Measurements from ENCODE around the gene ATP5PD. TPM values are rescaled to one million over a fixed set of nuclear protein-coding genes. Genes with fewer than 3 reads are reported as not detected.

Gene ATP5PD
- total RNA-seq, 1 donor: 513 TPM

DNA sequence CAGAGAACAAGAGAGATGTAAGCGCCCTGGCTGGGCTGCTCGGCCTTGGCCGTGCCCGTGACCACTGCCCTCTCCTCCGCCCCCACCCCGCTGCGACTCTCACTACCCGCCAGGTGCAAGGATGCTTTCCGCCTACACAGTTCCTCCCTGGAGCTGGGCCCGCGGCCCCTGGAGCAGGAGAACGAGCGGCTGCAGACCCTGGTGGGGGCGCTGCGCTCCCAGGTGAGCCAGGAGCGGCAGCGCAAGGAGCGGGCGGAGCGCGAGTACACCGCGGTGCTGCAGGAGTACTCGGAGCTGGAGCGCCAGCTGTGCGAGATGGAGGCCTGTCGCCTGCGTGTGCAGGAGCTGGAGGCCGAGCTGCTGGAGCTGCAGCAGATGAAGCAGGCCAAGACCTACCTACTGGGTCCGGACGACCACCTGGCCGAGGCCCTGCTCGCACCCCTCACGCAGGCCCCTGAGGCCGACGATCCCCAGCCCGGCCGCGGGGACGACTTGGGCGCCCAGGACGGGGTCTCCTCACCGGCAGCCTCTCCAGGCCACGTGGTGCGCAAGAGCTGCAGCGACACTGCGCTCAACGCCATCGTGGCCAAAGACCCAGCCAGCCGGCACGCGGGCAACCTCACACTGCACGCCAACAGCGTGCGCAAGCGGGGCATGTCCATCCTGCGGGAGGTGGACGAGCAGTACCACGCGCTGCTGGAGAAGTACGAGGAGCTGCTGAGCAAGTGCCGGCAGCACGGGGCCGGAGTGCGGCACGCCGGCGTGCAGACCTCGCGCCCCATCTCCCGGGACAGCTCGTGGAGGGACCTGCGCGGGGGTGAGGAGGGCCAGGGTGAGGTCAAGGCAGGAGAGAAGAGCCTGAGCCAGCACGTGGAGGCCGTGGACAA lies 43.5 kb downstream of the ATP5PD start:
- no peak overlapping the region for H3K4me3 ChIP-seq (ENCODE audit: low read depth, low read length)
- no peak for DNase-seq (ENCODE audit: low read depth)
- TF ChIP-seq, protein P1, sequence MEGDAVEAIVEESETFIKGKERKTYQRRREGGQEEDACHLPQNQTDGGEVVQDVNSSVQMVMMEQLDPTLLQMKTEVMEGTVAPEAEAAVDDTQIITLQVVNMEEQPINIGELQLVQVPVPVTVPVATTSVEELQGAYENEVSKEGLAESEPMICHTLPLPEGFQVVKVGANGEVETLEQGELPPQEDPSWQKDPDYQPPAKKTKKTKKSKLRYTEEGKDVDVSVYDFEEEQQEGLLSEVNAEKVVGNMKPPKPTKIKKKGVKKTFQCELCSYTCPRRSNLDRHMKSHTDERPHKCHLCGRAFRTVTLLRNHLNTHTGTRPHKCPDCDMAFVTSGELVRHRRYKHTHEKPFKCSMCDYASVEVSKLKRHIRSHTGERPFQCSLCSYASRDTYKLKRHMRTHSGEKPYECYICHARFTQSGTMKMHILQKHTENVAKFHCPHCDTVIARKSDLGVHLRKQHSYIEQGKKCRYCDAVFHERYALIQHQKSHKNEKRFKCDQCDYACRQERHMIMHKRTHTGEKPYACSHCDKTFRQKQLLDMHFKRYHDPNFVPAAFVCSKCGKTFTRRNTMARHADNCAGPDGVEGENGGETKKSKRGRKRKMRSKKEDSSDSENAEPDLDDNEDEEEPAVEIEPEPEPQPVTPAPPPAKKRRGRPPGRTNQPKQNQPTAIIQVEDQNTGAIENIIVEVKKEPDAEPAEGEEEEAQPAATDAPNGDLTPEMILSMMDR (IDR thresholded peaks at IDR 0.05; ENCODE audit: insufficient read depth, low read length): no peak

DNA sequence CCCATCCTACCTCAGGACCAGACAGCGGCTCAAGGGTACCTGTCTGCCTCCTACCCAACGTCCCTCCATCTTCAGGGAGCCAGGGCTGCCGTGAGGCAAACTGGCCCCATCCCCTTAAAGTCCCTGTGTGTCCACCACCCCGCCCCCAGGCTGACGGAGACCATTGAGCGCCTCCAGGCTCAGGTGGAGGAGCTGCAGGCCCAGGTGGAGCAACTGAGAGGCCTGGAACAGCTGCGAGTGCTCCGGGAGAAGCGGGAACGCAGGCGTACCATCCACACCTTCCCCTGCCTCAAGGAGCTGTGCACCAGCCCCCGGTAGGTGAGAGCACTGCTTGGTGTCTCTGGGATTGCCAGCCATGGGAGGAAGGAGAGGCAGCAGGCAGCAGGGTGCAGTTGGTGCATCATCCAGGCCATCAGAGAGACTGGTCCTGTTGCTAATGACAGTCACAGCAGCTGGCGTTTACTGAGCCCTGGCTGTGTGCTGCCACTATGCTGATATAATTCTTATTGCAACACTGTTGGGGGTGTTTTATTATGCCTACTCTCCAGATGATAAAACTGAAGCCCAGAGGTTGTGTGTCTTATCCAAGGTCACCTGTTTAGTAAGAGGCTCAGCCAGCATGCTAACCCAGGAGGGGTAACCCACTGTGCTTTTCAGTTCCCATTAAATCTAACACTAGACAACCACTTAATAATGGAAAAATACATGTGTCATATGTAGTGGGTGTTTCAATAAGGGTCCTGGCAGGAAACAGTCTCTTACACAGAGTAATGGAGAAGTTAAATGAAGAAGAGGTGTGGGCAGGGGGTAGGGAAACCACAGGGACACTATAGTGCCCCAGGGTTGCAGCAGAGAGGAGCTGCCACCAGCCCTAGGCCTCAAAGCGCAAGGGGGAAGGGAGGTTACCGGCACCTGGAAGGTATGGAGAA lies 44.6 kb downstream of the ATP5PD start:
- TF ChIP-seq, protein P1 (IDR thresholded peaks at IDR 0.05; ENCODE audit: insufficient read depth, low read length): no peak
- DNase-seq (ENCODE audit: low read depth): no peak
- H3K4me3 ChIP-seq (ENCODE audit: low read depth, low read length): no peak overlapping the region

DNA sequence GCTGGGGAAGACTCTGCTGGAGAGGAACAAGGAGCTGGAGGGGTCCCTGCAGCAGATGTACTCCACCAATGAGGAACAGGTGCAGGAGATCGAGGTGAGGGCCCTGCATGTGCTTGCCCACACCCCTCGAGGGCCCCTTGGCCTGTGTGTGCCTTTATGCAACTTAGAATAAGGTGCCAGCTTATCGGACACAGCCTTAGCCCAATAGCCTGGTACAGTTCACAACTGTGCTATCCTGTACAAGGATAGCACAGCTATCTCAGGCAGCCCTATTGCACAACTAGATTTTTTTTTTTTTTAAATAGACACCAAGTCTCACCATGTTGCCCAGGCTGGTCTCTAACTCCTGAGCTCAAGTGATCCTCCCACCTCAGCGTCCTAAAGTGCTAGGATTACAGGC lies 47.2 kb downstream of the ATP5PD start:
- TF ChIP-seq, protein P1 (IDR thresholded peaks at IDR 0.05; ENCODE audit: insufficient read depth, low read length): no peak
- no peak for DNase-seq (ENCODE audit: low read depth)
- H3K4me3 ChIP-seq (ENCODE audit: low read depth, low read length): no peak overlapping the region

DNA sequence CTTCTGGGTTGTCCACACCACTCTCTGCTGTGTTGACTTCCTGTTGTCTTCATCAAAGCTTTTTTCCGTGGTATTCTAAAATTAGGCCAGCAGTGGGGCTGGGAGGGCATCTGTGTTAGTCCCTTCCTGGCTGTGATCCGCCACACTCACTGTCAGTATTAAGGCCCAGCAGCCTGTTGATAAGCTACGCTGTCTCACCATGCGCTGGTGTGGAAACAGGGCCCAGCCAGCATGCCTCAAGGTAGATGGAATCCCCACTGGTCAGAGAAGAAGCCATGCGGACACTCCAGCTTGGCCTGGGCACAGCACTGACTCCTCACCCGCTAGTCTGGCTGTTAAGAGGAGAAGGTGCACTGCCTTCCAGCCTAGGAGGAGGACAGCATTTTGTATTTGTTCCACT lies 48.0 kb downstream of the ATP5PD start:
- TF ChIP-seq, protein P1 (IDR thresholded peaks at IDR 0.05; ENCODE audit: insufficient read depth, low read length): no peak
- DNase-seq (ENCODE audit: low read depth): no peak

DNA sequence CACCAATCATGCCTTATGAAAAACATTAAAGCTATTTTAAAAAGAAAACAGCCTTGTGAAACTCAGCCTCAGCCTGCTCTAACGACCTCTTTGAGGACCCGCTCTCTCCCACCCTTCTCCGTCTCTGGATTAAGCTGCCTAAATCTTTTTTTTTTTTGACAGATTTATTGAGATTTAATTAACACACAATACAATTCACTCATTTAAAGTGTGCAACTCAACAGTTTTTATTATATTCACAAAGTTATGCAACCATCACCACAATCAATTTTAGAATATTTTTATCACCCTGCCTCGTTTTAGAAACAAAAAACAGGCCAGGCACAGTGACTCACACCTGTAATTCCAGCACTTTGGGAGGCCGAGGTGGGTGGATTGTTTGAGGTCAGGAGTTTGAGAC lies 50.9 kb downstream of the ATP5PD start:
- TF ChIP-seq, protein P1 (IDR thresholded peaks at IDR 0.05; ENCODE audit: insufficient read depth, low read length): no peak
- DNase-seq (ENCODE audit: low read depth): no peak
- H3K4me3 ChIP-seq (ENCODE audit: low read depth, low read length): no peak overlapping the region

More for the DNA sequence above, 48.0 kb downstream of the ATP5PD start:
- H3K4me3 ChIP-seq (ENCODE audit: low read depth, low read length): no peak overlapping the region

DNA sequence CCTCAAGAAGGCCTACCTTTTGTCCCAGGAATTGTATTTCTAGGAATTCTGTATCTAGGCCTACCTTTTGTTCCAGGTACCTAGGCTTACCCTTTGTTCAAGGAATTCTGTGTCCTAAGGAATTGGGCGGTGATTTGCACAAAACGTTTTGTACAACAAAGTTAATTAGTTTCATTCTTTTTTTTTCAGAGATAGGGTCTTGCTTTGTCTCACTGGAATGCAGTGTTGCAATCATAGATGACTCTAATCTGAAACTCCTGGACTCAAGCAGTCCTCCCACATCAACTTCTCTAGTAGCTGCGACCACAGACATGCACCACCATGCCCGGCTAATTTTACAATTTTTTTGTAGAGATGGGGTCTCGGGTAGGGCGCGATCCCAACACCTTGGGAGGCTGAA lies 52.3 kb downstream of the ATP5PD start:
- no peak overlapping the region for H3K4me3 ChIP-seq (ENCODE audit: low read depth, low read length)
- TF ChIP-seq, protein P1 (IDR thresholded peaks at IDR 0.05; ENCODE audit: insufficient read depth, low read length): no peak
- peak; percentile 61 for DNase-seq (ENCODE audit: low read depth)

All from fibroblast of the aortic adventitia (primary cell).